ENCODE results near the gene DTNA.

DTNA gene

DNA sequence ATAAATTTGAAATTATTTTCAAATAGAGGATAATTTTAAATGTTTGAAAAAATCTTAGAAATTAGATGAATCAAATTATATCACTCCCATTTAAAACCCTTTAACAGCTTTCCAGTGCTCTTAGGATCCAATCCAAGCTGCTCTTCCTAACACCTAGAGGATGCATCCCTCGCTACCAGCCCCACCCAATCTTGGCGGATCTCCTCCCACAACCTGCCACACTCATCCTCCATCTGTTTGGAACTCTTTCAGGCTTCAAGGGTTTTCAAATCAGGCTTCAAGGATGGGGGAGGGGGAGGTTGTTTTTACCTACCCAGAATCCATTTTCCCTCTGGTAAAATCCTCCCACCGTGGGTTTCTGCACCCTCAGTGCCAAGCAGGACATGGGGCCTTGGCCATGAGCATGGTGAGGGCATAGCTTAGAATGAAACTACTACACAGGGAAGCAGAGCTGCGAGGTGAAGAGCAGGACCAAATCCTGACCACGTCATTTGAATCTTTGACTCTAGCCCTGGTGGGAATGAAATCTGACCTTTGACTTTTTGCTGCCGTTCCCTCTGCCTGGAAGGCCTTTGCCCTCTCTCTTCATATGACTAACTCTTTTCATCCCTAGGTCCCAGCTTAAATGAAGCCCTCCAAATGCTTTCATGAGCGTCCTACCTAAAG, 218.1 kb downstream of the DTNA start:
- DNase-seq (ENCODE audit: insufficient read length, low spot score) (no peak), FAIRE-seq (no peak)

DNA sequence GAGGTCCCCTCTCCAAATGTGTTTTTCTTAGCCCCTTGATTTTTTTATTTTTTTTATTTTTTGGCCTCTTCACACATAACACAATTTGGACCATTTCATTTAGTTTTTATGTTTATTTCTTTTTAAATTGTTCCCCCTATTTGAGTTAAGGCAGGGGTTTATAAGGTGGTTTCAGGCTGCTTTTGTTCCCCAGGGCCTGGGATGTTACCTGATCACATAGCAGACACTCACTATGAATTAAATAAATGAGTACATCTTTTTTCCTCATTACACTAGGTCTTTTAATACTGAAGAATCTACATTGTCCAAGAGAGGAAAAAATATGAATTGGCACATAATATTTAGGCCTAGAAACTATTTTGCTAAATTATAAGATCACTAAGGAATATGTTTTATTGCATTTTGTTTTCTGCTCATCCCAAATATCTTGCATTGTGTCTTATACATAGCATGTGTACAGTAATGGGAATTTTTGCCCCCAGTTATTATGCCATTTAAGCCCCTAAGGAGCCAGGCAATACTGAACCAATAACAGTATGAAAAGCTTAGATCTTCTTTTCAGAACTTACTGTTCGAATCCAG, 218.7 kb downstream of the DTNA start:
- FAIRE-seq (no peak), DNase-seq (ENCODE audit: insufficient read length, low spot score) (no peak)

DNA sequence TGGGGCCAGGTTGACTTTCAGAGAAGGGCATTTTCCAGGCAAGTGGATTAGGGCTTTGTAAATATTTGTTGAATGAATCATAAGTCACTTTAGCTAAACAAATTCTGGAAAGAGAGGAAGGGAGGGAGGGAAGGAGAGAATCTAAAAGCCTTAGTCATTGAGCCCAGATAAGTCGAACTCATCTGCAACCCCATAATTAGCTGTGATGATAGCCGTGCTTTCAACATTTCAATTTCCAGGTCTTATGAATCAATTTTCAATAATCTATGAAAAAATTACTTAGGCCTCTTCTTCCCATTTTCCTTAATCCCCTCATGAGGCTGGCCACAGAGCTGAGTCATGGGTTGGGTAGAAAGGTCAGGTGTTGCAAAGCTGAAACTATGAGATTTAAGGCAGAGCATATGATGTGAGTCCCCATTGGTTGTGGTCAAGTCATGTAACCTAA, 219.3 kb downstream of the DTNA start:
- FAIRE-seq (no peak), DNase-seq (ENCODE audit: insufficient read length, low spot score) (peak; percentile 18)

DNA sequence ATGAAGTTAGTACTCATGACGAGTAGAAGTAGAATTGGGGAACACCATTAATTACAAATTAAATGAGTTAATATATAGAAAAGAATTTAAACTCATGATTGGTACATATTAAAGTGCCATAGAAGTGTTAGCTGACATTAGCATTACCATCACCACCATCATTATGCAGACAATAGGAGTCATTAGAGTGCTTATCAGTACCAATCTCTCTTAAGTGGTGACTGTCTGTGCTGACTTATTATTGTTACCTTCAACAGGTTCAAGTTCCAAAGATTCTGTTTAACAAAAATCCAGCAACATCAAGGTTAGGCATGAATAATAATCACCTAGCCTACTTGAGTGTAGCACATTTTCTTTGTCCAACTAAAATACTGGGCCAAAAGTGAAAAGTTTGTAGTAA, 222.3 kb downstream of the DTNA start:
- no peak for FAIRE-seq
- no peak for DNase-seq (ENCODE audit: insufficient read length, low spot score)

DNA sequence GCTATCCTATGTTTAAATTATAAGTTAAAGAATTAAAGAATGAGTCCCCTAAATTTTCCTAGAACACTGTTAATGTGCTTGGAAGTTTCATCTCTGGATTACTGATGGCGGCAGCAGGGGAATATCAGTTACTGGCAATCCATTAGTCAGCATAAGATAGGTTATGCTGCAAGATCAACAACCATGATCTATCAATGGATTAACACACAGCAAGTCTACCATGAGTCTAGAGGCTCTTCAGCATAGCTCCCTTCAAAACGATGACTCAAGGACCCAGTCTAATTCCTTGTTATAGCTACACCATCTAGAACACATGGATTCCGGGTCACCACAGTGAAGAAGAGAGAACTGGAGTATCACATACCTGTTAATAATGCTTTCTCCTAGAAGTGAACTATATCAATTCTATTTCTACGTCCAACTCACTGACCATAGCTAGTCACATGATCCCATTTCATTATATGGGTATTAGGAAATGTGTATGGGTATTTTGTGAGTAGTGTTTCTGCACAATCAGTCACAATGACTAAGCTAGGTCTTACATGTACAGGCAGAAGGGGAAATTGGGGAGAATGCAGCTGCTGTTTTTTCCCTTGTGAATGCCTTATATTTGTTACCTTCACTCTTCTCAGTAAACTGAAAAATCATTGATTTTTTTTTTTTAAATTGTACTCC, 222.8 kb downstream of the DTNA start:
- no peak for FAIRE-seq
- DNase-seq (ENCODE audit: insufficient read length, low spot score), result no peak

DNA sequence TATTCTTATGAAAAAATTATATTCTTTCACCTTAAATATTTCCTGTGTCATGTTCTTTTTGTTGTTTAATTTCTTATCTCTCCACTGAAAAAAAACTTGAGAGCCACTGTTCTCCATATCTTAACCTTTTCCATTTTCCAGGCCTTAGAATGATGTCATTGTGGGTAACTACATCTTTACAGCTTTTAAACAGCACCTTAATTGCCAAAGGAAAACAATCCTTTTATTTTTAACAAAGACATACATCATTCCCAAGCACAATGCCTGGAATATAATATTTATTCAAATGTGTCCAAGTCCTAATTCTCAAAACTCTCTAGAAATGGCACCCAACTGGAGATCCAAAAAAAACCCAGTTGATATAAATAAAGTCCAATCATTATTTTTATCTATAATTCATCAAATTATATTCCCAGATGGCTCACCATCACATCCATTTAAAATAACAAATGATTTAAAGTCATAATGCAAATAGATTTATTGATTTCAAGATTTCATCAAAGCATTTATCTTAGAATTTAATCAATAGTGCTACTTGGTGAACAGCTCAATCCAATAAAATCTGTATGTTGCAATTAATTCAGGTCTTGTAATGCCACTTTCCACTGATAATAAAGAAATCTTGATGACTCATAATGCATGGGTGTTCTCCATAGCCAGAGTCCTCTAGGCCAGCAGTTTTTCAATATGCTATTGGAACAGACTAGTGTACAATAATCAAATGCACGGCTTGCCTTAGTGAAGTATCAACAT, 224.0 kb downstream of the DTNA start:
- DNase-seq (ENCODE audit: insufficient read length, low spot score) (no peak), FAIRE-seq (no peak)

DNA sequence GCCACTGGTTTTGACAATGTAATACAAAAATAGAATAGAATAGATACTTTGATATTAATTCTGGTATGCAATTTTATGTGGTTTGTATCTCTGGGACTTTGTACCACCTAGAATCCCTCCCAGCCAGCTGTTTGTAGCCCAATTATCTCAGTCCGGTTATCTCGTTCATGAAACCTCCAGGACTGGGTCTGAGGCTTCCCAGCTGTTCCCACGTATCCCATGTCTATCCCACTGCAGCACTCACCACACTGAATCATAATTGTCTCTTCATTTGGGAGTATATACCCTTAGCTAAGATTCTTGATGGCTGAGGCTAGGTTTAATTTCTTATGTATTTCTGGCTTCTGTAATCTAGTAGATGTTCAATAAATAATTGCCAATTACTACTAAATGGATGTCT, 226.7 kb downstream of the DTNA start:
- DNase-seq (ENCODE audit: insufficient read length, low spot score) (no peak), FAIRE-seq (no peak)

DNA sequence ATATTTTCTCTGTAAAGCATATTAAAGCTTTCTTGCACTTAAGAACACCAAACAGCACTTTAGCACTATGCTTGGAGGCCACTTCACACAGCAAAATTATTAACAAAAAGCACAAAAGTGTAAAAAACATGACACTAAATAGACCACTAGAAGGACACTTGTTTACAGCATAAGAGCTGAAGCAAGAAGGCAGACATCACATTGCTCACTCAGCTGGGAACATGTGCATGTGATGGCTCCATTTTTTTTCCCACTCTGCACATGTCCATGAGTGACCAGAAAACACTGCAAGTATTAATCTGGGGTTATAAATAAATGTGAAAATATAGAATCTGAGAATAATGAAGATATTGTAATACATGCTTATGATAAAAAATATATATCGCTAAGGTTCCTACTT, 228.0 kb downstream of the DTNA start:
- no peak for DNase-seq (ENCODE audit: insufficient read length, low spot score)
- no peak for FAIRE-seq
